GM12875 (cell line): ENCODE data around the gene SETD2.
A peak's percentile ranks its signal among the peaks of the same experiment; 100 is the strongest.

Source experiments
- H3K4me3 ChIP-seq: one replicate; pipeline ENCODE4 v1.5.1; 2011; ENCODE audit warnings: low read depth, low read length, control low read depth
- CTCF ChIP-seq: IDR thresholded peaks from 2 replicates; pipeline ENCODE4 v1.5.1; 2011; ENCODE audit warnings: low read depth, mild to moderate bottlenecking, control low read depth, inconsistent platforms, low read length, moderate library complexity, borderline replicate concordance; ENCODE audit not compliant: insufficient read depth

Gene SETD2

DNA sequence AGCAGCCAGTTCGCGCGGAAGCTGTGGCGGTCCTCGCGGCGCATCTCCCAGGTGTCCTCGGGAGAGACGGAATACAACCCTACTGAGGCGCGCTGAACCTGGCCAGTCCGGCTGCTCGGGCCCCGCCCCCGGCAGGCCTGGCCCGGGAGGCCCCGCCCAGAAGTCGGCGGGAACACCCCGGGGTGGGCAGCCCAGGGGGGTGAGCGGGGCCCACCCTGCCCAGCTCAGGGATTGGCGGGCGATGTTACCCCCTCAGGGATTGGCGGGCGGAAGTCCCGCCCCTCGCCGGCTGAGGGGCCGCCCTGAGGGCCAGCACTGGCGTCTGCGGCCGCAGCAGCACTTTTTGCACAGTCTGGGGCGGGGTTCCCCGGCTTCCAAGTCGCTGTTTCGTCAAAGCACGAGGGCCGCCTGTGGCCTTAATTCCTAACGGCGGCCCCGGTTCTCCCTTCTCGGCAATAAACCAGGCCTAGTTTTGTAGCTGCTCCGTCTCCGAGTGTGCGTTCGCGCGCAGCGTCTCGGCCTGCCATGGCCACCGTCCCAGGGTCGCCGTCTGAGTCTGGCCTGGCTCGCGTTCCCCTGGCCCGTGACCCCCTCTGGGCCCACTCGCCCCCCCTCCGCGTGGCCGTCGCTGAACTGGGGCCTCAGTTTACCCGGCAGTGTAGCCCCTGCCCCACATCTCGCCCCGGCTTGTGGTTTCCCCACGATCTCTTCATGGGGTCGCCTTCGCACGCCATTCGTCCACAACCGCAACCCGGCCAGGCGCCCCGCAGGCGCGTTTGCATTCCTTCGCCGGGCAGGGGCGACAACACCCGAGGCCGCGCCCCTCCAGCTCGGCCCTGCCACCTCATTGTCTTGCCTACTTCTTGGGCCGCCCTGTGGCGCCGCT lies 154.4 kb downstream of the SETD2 start:
- TF ChIP-seq CTCF, result no peak

GRCh38 chr3:47008851-47009224 lies 155.1 kb downstream of the SETD2 start:
- no peak for TF ChIP-seq CTCF
- no peak overlapping the region for H3K4me3 ChIP-seq

More for the DNA sequence above, 154.4 kb downstream of the SETD2 start:
- peak overlapping the region; percentile 16 for H3K4me3 ChIP-seq

- no peak overlapping the region for H3K4me3 ChIP-seq
- TF ChIP-seq CTCF, result no peak
These were observed 155.6 kb downstream of the SETD2 start for GRCh38 chr3:47008234-47008796.

- TF ChIP-seq CTCF, result no peak
- no peak overlapping the region for H3K4me3 ChIP-seq
These were observed 156.3 kb downstream of the SETD2 start for GRCh38 chr3:47007482-47008233.

- no peak overlapping the region for H3K4me3 ChIP-seq
- TF ChIP-seq CTCF, result no peak
These were observed 156.9 kb downstream of the SETD2 start for GRCh38 chr3:47007001-47007400.

- no peak overlapping the region for H3K4me3 ChIP-seq
- TF ChIP-seq CTCF, result no peak
These were observed 157.7 kb downstream of the SETD2 start for GRCh38 chr3:47006145-47006651.
